ENCODE data around the gene RAB14.

RAB14 gene

DNA sequence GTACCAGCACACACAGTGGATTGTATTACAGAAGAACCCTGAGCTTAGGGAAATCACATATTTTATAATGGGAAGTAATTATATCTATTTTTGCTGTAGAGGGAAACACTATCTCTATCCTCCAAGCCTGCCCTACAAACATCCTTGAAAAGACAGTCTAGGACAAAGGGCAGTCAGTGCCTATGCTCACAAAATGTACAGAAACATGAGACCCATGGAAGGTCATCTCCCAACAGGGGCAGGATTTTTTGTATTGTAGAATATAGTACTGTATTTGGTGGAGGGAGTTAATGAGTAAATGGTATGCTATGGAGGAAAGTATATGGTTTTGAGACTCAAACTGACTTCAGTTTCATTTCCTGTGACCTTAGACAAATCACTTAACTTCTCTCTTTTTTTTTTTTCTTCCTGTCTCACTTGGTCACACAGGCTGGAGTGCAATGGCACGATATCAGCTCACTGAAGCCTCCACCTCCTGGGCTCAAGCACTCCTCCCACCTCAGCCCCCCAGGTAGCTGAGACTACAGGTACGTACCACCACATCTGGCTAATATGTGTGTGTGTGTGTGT is 5.8 kb upstream of the RAB14 start:
- TF ChIP-seq, protein P1, sequence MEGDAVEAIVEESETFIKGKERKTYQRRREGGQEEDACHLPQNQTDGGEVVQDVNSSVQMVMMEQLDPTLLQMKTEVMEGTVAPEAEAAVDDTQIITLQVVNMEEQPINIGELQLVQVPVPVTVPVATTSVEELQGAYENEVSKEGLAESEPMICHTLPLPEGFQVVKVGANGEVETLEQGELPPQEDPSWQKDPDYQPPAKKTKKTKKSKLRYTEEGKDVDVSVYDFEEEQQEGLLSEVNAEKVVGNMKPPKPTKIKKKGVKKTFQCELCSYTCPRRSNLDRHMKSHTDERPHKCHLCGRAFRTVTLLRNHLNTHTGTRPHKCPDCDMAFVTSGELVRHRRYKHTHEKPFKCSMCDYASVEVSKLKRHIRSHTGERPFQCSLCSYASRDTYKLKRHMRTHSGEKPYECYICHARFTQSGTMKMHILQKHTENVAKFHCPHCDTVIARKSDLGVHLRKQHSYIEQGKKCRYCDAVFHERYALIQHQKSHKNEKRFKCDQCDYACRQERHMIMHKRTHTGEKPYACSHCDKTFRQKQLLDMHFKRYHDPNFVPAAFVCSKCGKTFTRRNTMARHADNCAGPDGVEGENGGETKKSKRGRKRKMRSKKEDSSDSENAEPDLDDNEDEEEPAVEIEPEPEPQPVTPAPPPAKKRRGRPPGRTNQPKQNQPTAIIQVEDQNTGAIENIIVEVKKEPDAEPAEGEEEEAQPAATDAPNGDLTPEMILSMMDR (IDR thresholded peaks at IDR 0.05): no peak
- DNase-seq: no peak
- Mint-ChIP-seq H3K27me3 (ENCODE audit: low read depth, poor library complexity) (peaks cover 9% of the 10 kb centered on the region), H3K9me3 (no peaks in the 10 kb centered on the region), H3K4me1 (peaks cover 4% of the 10 kb centered on the region), H3K36me3 (ENCODE audit: low read depth) (no peaks in the 10 kb centered on the region), H3K4me3 (no peak overlapping the region), H3K27ac (no peak overlapping the region)

DNA sequence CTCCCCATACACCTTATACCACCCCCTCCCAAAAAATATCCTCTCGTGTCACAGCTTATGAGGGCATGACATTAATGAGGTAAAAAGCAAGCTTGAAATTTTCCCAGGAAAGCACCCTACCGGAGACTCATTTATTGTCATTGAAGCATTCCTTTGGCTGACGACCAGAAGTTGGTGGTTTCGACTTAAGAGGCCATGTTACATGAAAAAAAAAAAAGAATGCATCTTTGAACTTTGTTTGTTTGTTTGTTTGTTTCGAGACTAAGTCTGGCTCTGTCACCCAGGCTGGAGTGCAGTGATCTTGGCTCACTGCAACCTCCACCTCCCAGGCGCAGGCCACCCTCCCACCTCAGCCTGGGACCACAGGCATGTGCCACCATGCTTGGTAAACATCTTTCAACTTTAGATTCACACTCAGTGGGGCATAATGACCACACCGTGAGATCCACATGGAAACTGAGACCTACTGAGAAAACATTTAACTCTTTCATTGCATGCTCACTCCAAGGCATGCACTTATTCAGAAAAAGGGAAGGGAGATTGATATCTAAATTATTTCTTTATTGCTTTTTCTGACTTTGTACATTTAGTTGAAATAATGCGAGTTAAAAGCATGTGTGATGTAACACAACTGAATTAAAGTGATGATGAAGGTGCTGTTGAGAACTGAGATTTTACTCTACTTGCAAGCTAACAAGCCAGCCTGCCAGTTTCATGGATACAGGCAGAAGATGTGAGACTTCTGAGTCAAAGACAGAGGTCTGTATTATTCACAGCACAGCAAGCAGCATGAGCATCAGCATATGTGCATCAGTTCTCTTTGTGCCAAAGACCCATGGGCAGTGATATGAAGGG is 5.1 kb upstream of the RAB14 start:
- Mint-ChIP-seq H3K4me1 (peaks cover 10% of the 10 kb centered on the region), H3K27ac (no peak overlapping the region)

DNA sequence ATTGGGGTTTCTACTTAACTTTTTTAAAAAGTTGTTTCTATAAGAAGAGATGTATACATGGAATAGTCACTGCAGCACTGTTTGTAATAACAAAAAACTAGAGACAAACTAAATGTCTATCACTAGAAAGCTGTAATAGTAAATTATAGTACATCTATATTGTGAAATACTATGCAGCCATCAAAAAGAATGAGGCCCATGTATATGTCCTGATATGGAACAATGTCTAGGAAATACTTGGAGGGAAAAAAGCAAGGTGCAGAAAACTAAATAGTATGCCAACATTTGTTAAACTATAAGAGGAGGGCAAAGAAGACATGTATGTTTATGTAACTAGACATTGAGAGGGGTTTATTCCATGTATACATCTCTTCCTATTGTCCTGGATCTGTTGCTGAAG is 2.9 kb upstream of the RAB14 start:
- H3K9me3 Mint-ChIP-seq: no peaks in the 10 kb centered on the region
- DNase-seq: no peak
- no peak overlapping the region for H3K4me3 Mint-ChIP-seq
- peaks cover 4% of the 10 kb centered on the region for H3K27me3 Mint-ChIP-seq (ENCODE audit: low read depth, poor library complexity)
- no peak overlapping the region for H3K27ac Mint-ChIP-seq
- TF ChIP-seq, protein P1 (IDR thresholded peaks at IDR 0.05): no peak
- H3K4me1 Mint-ChIP-seq: peaks cover 22% of the 10 kb centered on the region
- no peaks in the 10 kb centered on the region for H3K36me3 Mint-ChIP-seq (ENCODE audit: low read depth)

More for the DNA sequence above, 5.1 kb upstream of the RAB14 start:
- TF ChIP-seq, protein P1 (IDR thresholded peaks at IDR 0.05): no peak
- Mint-ChIP-seq H3K9me3 (no peaks in the 10 kb centered on the region), H3K36me3 (ENCODE audit: low read depth) (no peaks in the 10 kb centered on the region), H3K4me3 (no peak overlapping the region), H3K27me3 (ENCODE audit: low read depth, poor library complexity) (peaks cover 9% of the 10 kb centered on the region)
- DNase-seq: no peak

DNA sequence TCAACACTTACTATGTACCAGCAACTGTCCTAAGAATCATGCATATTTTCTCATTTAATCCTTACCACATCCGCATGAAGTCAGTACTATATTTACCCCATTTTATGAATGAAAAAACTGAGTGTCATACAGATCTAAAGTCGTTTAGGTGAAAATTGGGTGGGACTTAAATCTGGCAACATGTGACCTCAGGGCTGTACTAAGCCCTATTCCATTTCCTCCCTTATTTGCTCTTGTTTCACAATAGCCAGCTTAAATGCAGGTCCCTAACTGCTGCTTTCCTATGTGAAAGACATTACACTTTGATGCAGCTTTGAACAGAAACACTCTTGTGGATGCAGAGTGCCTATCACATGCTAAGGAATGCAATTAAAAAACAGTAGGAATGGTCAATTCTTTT is 2.5 kb upstream of the RAB14 start:
- H3K27me3 Mint-ChIP-seq (ENCODE audit: low read depth, poor library complexity): peaks cover 4% of the 10 kb centered on the region
- TF ChIP-seq, protein P1 (IDR thresholded peaks at IDR 0.05): no peak
- no peaks in the 10 kb centered on the region for H3K9me3 Mint-ChIP-seq
- DNase-seq: no peak
- H3K4me1 Mint-ChIP-seq: peaks cover 27% of the 10 kb centered on the region
- H3K4me3 Mint-ChIP-seq: no peak overlapping the region
- no peak overlapping the region for H3K27ac Mint-ChIP-seq
- H3K36me3 Mint-ChIP-seq (ENCODE audit: low read depth): no peaks in the 10 kb centered on the region

DNA sequence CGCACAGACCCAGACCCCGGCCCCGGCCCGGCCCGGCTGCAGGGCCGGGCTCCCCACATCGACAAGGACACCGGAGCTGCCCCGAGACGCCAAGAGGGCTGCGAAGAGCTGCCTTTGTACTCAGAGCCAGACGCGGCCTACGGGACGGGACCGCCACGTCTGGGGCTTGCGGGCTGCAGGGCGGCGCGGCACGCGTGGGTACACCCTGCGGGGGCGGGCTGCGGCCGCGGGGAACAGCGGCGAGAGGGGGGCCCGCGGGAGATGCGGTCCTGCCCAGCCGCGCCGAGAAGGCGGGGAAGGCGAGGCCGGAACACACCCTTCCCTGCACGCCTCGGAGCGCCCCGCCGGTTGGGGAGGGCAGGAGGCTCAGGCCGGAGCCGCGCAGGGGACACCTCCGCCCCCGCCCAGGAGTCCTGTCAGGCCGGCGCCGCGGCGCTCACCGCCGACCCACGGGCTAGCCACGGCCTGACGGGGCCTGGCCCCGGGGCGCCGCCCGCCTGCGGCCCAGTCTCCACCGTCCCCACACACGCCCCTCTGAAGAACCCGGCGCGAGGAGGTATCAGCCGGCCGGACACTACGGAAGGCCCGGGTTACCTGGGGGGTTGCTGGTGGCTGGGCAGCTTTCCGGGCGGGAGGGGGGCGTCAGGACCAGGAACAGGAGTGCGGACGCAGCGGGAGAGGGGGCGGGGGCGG is 478 bp downstream of the RAB14 start:
- no peaks in the 10 kb centered on the region for H3K9me3 Mint-ChIP-seq
- peaks cover 4% of the 10 kb centered on the region for H3K27me3 Mint-ChIP-seq (ENCODE audit: low read depth, poor library complexity)
- DNase-seq: peak; percentile 67
- H3K4me1 Mint-ChIP-seq: peaks cover 41% of the 10 kb centered on the region
- H3K36me3 Mint-ChIP-seq (ENCODE audit: low read depth): no peaks in the 10 kb centered on the region
- TF ChIP-seq, protein P1 (IDR thresholded peaks at IDR 0.05): no peak
- peak overlapping the region; percentile 94 for H3K4me3 Mint-ChIP-seq
- peak overlapping the region; percentile 77 for H3K27ac Mint-ChIP-seq
